ENCODE results near the gene GPX2. TPM values are rescaled to one million over a fixed set of nuclear protein-coding genes. Genes with fewer than 3 reads are reported as not detected.
A peak's percentile ranks its signal among the peaks of the same experiment; 100 is the strongest.
"Not testable (repeated sequence)": the region's sequence is repeated elsewhere in the genome, so short reads cannot be mapped to it uniquely, and the experiment has no call there.

GPX2 gene
- total and polyA plus RNA-seq, 7 donors, result 1.9 to 1,392 (median 374) TPM; not detected in 3

- intact Hi-C loops (cut with DNase I), result loop anchor here (10.0 kb wide), 3 partner anchors 190 to 570 kb away; partner anchors contain the start of gene MAX
- Histone ChIP-seq H3K27ac (peak overlapping the region; percentile 86 to 98 (median 94)), H3K4me1 (peaks cover 0 to 44% (median 32%) of the 10 kb centered on the region in 4 donors), H3K36me3 (no peaks in the 10 kb centered on the region), H3K27me3 (no peaks in the 10 kb centered on the region), H3K9me3 (no peaks in the 10 kb centered on the region), H3K4me3 (peak overlapping the region; percentile 65 to 94 (median 92))
- no peak for TF ChIP-seq EP300 (IDR thresholded peaks at IDR 0.05)
- TF ChIP-seq POLR2A (IDR thresholded peaks at IDR 0.05), result no peak
- no peak for DNase-seq
- whole genome bisulfite sequencing, 2 donors, result 11 to 36% methylated on average over 4 of the region's 4 CpGs
Observed at GRCh38 chr14:64915029-64915424, 27.5 kb downstream of the GPX2 start.

GRCh38 chr14:64914237-64915028 lies 28.1 kb downstream of the GPX2 start, which contains the start of gene CHURC1:
CHURC1 (plus strand) TSS chr14:64914455; CDS start chr14:64914496, 41 bp downstream.
- Histone ChIP-seq H3K4me1 (peaks cover 0 to 38% (median 30%) of the 10 kb centered on the region in 4 donors), H3K4me3 (peak within 1 kb of the TSS; percentile 65 to 94 (median 92)), H3K27me3 (no peaks in the 10 kb centered on the region), H3K9me3 (no peaks in the 10 kb centered on the region), H3K27ac (peak within 1 kb of the TSS; percentile 86 to 98 (median 94)), H3K36me3 (no peaks in the 10 kb centered on the region)
- 1% methylated on average over 49 of the region's 49 CpGs for WGBS, 2 donors
- intact Hi-C loops (cut with DNase I), result loop anchor here (5.0 to 10.0 kb wide), 5 partner anchors 73 to 570 kb away; partner anchors contain the start of genes FNTB, FUT8 and MAX
- peak; percentile 99 for DNase-seq
- TF ChIP-seq POLR2AphosphoS5 (IDR thresholded peaks at IDR 0.05), result peak; percentile 90 to 97 (median 94)
- TF ChIP-seq EP300 (IDR thresholded peaks at IDR 0.05), result no peak
- TF ChIP-seq POLR2A (IDR thresholded peaks at IDR 0.05), result peak; percentile 71 to 84
- TF ChIP-seq CTCF (IDR thresholded peaks at IDR 0.05), result no peak

- Histone ChIP-seq H3K4me3 (peak overlapping the region in 3 of 4 donors; percentile 65 to 94 (median 93)), H3K27ac (peak overlapping the region in 3 of 4 donors; percentile 86 to 98 (median 92)), H3K4me1 (peaks cover 0 to 30% (median 26%) of the 10 kb centered on the region in 4 donors)
- DNase-seq, H3K9me3 ChIP-seq, H3K36me3 ChIP-seq, H3K27me3 ChIP-seq: not testable (repeated sequence)
- 54 to 58% methylated on average over 5 of the region's 5 CpGs for WGBS, 2 donors
- intact Hi-C loops (cut with DNase I), result loop anchor here (5.0 to 10.0 kb wide), 5 partner anchors 74 to 569 kb away; partner anchors contain the start of genes FNTB, FUT8 and MAX
Observed at GRCh38 chr14:64913477-64913876, 29.1 kb downstream of the GPX2 start.

- Histone ChIP-seq H3K4me1 (peaks cover 0 to 20% (median 19%) of the 10 kb centered on the region in 4 donors), H3K27me3 (no peaks in the 10 kb centered on the region), H3K27ac (no peak overlapping the region), H3K4me3 (no peak overlapping the region), H3K36me3 (no peaks in the 10 kb centered on the region), H3K9me3 (no peaks in the 10 kb centered on the region)
- DNase-seq, result no peak
- TF ChIP-seq EP300 (IDR thresholded peaks at IDR 0.05) (no peak), POLR2AphosphoS5 (IDR thresholded peaks at IDR 0.05) (no peak), POLR2A (IDR thresholded peaks at IDR 0.05) (no peak), CTCF (IDR thresholded peaks at IDR 0.05) (no peak)
- WGBS, 2 donors, result 0 to 35% methylated on average over 1 of the region's 1 CpG
- intact Hi-C loops (cut with DNase I), result loop anchor here (5.0 to 10.0 kb wide), 5 partner anchors 75 to 567 kb away; partner anchors contain the start of genes FNTB, FUT8 and MAX
Observed at GRCh38 chr14:64912261-64912660, 30.3 kb downstream of the GPX2 start.

GRCh38 chr14:64910847-64911495 lies 31.6 kb downstream of the GPX2 start:
- Histone ChIP-seq H3K9me3 (no peaks in the 10 kb centered on the region), H3K36me3 (no peaks in the 10 kb centered on the region), H3K27me3 (no peaks in the 10 kb centered on the region), H3K4me1 (peaks cover 0 to 15% (median 12%) of the 10 kb centered on the region in 4 donors), H3K4me3 (no peak overlapping the region), H3K27ac (no peak overlapping the region)
- intact Hi-C loops (cut with DNase I), result loop anchor here (5.0 to 10.0 kb wide), 5 partner anchors 76 to 566 kb away; partner anchors contain the start of genes FNTB, FUT8 and MAX
- DNase-seq, result no peak
- WGBS, 2 donors, result 22 to 34% methylated on average over 3 of the region's 3 CpGs
- no peak for TF ChIP-seq EP300 (IDR thresholded peaks at IDR 0.05)
- peak in 1 of 4 experiments; percentile 32 for TF ChIP-seq CTCF (IDR thresholded peaks at IDR 0.05)
